GM12878 (cell line): Measurements from ENCODE around the gene FADS1. TPM values are rescaled to one million over a fixed set of nuclear protein-coding genes. Genes with fewer than 3 reads are reported as not detected.

ENCODE experiments used
- ATAC-seq: fragments of 200-7000 bp; cut with Tn5 transposase; 3 replicates; pipeline ENCODE4 v1.9.1; 2020; ENCODE audit warnings: mild to moderate bottlenecking, moderate library complexity
- BruUV-seq: library from RNA; stranded (reverse); fragments of 400-500 nt; replicated peaks from 2 replicates; lab custom pipeline; 2021; lab: Mats Ljungman, UMichigan
- CTCF ChIA-PET: fragments of 300-600 bp; sonication (Branson Sonifier 250); formaldehyde crosslinking; extraction: SDS; loops from one replicate; lab custom pipeline; 2021; ENCODE audit warnings: inconsistent platforms; lab: Yijun Ruan, JAX
- POLR2A ChIA-PET: fragments of 350-600 bp; formaldehyde crosslinking; extraction: SDS; loops from one replicate; lab custom pipeline; 2021; ENCODE audit warnings: inconsistent platforms; lab: Charles Lee
- RAD21 ChIA-PET: fragments of 300-600 bp; sonication (Branson Sonifier 250); formaldehyde crosslinking; loops from one replicate; lab custom pipeline; 2023; ENCODE audit warnings: antibody characterized with exemption; ENCODE audit not compliant: unreplicated experiment; lab: Charles Lee
- SMC1A ChIA-PET: fragments of 300-600 bp; sonication (Branson Sonifier 250); formaldehyde crosslinking; loops from one replicate; lab custom pipeline; 2023; ENCODE audit not compliant: unreplicated experiment, uncharacterized antibody; lab: Charles Lee
- DNase-seq: peaks from one replicate; pipeline ENCODE4 v3.0.0-alpha.2; 2011; ENCODE audit warnings: low read depth, low spot score
- FAIRE-seq: peaks from 3 replicates; lab custom pipeline; 2011; peaks lifted over from hg19 to GRCh38; lab: Jason Lieb, UNC
- H2AFZ ChIP-seq: 2 replicates; pipeline ENCODE4 v1.6.0; 2011; ENCODE audit warnings: low read depth, low read length, control low read depth; ENCODE audit not compliant: control insufficient read depth
- H3K27ac ChIP-seq: 2 replicates; pipeline ENCODE4 v1.5.1; 2011; ENCODE audit warnings: control low read depth; ENCODE audit not compliant: control insufficient read depth, insufficient read depth
- H3K27me3 ChIP-seq, 2 experiments: replicated peaks in 1 of 2; 2 replicates each; pipeline versions ENCODE4 v1.6.0 to v1.6.1; 2011; ENCODE audit warnings: low read length in 1 of 2; ENCODE audit not compliant: control insufficient read depth in 2 of 2, insufficient read depth in 2 of 2
- H3K36me3 ChIP-seq, 2 experiments: 2 replicates each; pipeline ENCODE4 v1.5.1; 2011; ENCODE audit warnings: low read length in 1 of 2; ENCODE audit not compliant: control insufficient read depth in 2 of 2, insufficient read depth in 2 of 2
- H3K4me1 ChIP-seq: 2 replicates; pipeline ENCODE4 v1.6.1; 2011; ENCODE audit warnings: mild to moderate bottlenecking, low read length, moderate library complexity, mixed read lengths; ENCODE audit not compliant: control insufficient read depth, insufficient read depth
- H3K4me2 ChIP-seq: 2 replicates; pipeline ENCODE4 v1.6.0; 2011; ENCODE audit warnings: control low read depth; ENCODE audit not compliant: control insufficient read depth, insufficient read depth
- H3K4me3 ChIP-seq: fragments of 200-600 bp; sonication (generic); 2 replicates; pipeline ENCODE4 v1.5.1; 2016
- H3K79me2 ChIP-seq: 2 replicates; pipeline ENCODE4 v1.6.0; 2011; ENCODE audit warnings: low read length; ENCODE audit not compliant: control insufficient read depth, insufficient read depth
- H3K9ac ChIP-seq: 2 replicates; pipeline ENCODE4 v1.8.0; 2011; ENCODE audit warnings: low read length, control low read depth, mixed read lengths; ENCODE audit not compliant: control insufficient read depth, insufficient read depth
- H3K9me3 ChIP-seq: replicated peaks from 3 replicates; pipeline ENCODE4 v1.5.1; 2011; ENCODE audit warnings: mild to moderate bottlenecking, low read length; ENCODE audit not compliant: control insufficient read depth, insufficient read depth
- H4K20me1 ChIP-seq: 2 replicates; pipeline ENCODE4 v1.6.0; 2011; ENCODE audit not compliant: control insufficient read depth, insufficient read depth
- FOXK2 ChIP-seq: fragments of 450-650 bp; IDR thresholded peaks from 2 replicates; pipeline ENCODE4 v1.6.1; 2017; ENCODE audit warnings: mild to moderate bottlenecking, moderate library complexity
- JUND ChIP-seq: IDR thresholded peaks from 2 replicates; pipeline ENCODE4 v1.6.1; 2012; ENCODE audit warnings: low read depth, mild to moderate bottlenecking, low read length, improper control_type of control experiment, moderate library complexity
- MEF2A ChIP-seq: IDR thresholded peaks from 2 replicates; pipeline ENCODE4 v1.6.1; 2011; ENCODE audit warnings: low read depth, mild to moderate bottlenecking, low read length, moderate library complexity; ENCODE audit not compliant: insufficient read depth
- NR2C1 ChIP-seq: fragments of 450-650 bp; IDR thresholded peaks from 2 replicates; pipeline ENCODE4 v1.6.1; 2017; ENCODE audit warnings: antibody characterized with exemption, mild to moderate bottlenecking, moderate library complexity
- STAT1 ChIP-seq: fragments of 450-650 bp; conservative IDR thresholded peaks from 2 replicates; pipeline ENCODE4 v1.6.1; 2014; ENCODE audit warnings: antibody characterized with exemption, mild to moderate bottlenecking
- TCF7 ChIP-seq: IDR thresholded peaks from 2 replicates; pipeline ENCODE4 v1.6.1; 2014; ENCODE audit warnings: antibody characterized with exemption, borderline replicate concordance
- ZBED1 ChIP-seq: IDR thresholded peaks from 2 replicates; pipeline ENCODE4 v1.6.1; 2016; ENCODE audit warnings: borderline replicate concordance
- ZNF217 ChIP-seq: fragments of 450-650 bp; IDR thresholded peaks from 2 replicates; pipeline ENCODE4 v1.6.1; 2017; ENCODE audit warnings: antibody characterized with exemption, mild to moderate bottlenecking
- WGBS: methylation state at CpG from one replicate; pipeline ENCODE4 v1.1.6; 2016; ENCODE audit warnings: low lambda C conversion rate; ENCODE audit not compliant: insufficient replicate concordance, insufficient coverage; ENCODE audit errors: missing lambda C conversion rate; 5-methylcytosine and 5-hydroxymethylcytosine counted together
- in situ Hi-C: fragments of 300-500 bp; cut with MboI; formaldehyde crosslinking; loops from 9 replicates; pipeline ENCODE4 v1.14.3; 2018; ENCODE audit warnings: mixed read lengths
- intact Hi-C: fragments of 100-400 bp; cut with micrococcal nuclease; formaldehyde crosslinking; loops from one replicate; pipeline ENCODE4 v1.14.2; 2022; ENCODE audit not compliant: unreplicated experiment
- polyA plus RNA-seq, 11 experiments: library from polyadenylated mRNA; depleted of rRNA in 4 of 11; unstranded in 6 of 11; stranded (reverse) in 5 of 11; fragments of >200 nt; fragmentation: Nextera tagmentation in 4 of 11; fragmentation: Illumina TruSeq in 1 of 11; extraction: Ambion mirVana in 4 of 11; extraction: Trizol in 1 of 11; gene quantifications; 1 replicate in 1 of 11; 2 replicates in 10 of 11; pipeline versions ENCODE4 v1.2.1 to v1.2.3, GENCODE V29; 2011 to 2016; ENCODE audit warnings: inconsistent platforms in 2 of 11, missing spikeins in 2 of 11, low read depth in 1 of 11
- total RNA-seq, 4 experiments: library from RNA; depleted of rRNA in 3 of 4; stranded (reverse); fragments of >200 nt in 3 of 4; fragmentation: Illumina TruSeq in 1 of 4; extraction: Trizol in 1 of 4; gene quantifications; 2 replicates each; pipeline versions ENCODE4 v1.2.1 to v1.2.3, GENCODE V29; 2013 to 2021
- TF ChIP-seq, protein P1 (sequence below): fragments of 450-650 bp; conservative IDR thresholded peaks from 2 replicates; pipeline ENCODE4 v1.6.1; 2017; ENCODE audit warnings: mild to moderate bottlenecking, moderate library complexity
- TF ChIP-seq, protein P2 (sequence below): fragments of 450-650 bp; formaldehyde crosslinking; IDR thresholded peaks from 2 replicates; pipeline ENCODE4 v1.4.0; 2022; ENCODE audit warnings: mild to moderate bottlenecking, moderate library complexity
- TF ChIP-seq, protein P3 (sequence below): fragments of 450-650 bp; IDR thresholded peaks from 2 replicates; pipeline ENCODE4 v1.6.1; 2018; ENCODE audit warnings: mild to moderate bottlenecking, low read depth, moderate library complexity; ENCODE audit not compliant: partially characterized antibody

The FADS1 gene
- total and polyA plus RNA-seq, 10 of the 15 experiments (the other 5 are each of a cell fraction or from before 2014, with no cell fraction given) = 8.8 to 73.9 (median 39.0) TPM

DNA sequence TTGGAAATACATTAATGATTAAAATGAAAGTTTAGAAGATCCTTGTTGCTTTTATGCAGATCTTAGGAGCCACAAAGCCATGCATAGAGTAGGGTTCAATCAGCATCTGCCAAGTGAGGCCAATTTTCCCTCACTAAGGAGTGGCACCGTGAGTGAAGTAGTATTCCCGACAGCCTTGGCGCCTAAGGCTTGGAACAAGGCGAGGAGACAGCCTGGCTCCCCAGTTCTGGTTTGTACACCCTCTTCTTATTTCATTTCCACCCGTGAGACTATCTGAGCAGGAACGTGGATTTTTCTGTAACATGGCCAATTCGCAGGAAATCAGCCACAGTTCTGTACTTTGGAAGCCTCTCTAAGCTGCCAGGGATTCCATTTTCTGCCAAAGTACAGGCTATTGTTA lies 33.9 kb upstream of the FADS1 start (continued):
- TF ChIP-seq STAT1 = no peak
- TF ChIP-seq, protein P1, sequence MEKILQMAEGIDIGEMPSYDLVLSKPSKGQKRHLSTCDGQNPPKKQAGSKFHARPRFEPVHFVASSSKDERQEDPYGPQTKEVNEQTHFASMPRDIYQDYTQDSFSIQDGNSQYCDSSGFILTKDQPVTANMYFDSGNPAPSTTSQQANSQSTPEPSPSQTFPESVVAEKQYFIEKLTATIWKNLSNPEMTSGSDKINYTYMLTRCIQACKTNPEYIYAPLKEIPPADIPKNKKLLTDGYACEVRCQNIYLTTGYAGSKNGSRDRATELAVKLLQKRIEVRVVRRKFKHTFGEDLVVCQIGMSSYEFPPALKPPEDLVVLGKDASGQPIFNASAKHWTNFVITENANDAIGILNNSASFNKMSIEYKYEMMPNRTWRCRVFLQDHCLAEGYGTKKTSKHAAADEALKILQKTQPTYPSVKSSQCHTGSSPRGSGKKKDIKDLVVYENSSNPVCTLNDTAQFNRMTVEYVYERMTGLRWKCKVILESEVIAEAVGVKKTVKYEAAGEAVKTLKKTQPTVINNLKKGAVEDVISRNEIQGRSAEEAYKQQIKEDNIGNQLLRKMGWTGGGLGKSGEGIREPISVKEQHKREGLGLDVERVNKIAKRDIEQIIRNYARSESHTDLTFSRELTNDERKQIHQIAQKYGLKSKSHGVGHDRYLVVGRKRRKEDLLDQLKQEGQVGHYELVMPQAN = no peak
- TF ChIP-seq FOXK2 = no peak
- no peak for TF ChIP-seq NR2C1
- no peak for TF ChIP-seq ZBED1

DNA sequence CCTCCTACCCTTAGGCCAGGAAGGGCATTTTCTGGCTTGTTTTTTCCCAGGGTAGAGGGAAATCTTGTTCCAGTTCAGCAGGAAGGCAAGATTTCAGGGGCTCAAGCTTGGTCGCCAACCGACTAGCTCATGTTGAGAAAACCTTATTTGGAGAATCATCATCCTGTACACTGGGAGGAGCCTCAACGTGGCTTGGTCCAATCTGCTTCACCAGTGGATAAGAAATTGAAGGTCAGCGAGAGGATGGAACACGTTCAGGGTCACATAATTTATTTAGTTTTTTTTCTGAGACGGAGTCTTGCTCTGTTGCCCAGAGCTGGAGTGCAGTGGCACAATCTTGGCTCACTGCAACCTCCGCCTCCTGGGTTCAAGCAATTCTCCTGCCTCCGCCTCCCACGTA lies 31.8 kb upstream of the FADS1 start:
- Histone ChIP-seq H3K4me2 (no peak overlapping the region), H3K9ac (no peak overlapping the region), H3K27me3 (no peaks in the 10 kb centered on the region), H3K4me1 (peaks cover 5% of the 10 kb centered on the region; the same call in 1 of the 2 replicates), H2AFZ (no peak overlapping the region), H3K27ac (no peak overlapping the region), H3K79me2 (no peaks in the 10 kb centered on the region), H3K36me3 (peaks cover 14 to 42% of the 10 kb centered on the region in 2 experiments), H3K9me3 (no peaks in the 10 kb centered on the region), H4K20me1 (no peaks in the 10 kb centered on the region), H3K4me3 (no peak overlapping the region)
- ChIA-PET SMC1A (interaction anchor here (1.2 to 1.6 kb wide), 2 partner anchors 13 to 51 kb away, joined by 3 to 8 read pairs; no protein-coding TSS in a partner anchor), CTCF (interaction anchor here (0.6 to 1.0 kb wide), 3 partner anchors 52 to 496 kb away, joined by 3 read pairs; no protein-coding TSS in a partner anchor), POLR2A (no interaction called here), RAD21 (no interaction called here)
- BruUV-seq = no TSS peak
- in situ Hi-C loops (no loop called here), intact Hi-C loops (no loop called here)
- DNase-seq = no peak
- 82% methylated on average over 9 of the region's 9 CpGs for WGBS
- FAIRE-seq = no peak
- TF ChIP-seq, protein P2, sequence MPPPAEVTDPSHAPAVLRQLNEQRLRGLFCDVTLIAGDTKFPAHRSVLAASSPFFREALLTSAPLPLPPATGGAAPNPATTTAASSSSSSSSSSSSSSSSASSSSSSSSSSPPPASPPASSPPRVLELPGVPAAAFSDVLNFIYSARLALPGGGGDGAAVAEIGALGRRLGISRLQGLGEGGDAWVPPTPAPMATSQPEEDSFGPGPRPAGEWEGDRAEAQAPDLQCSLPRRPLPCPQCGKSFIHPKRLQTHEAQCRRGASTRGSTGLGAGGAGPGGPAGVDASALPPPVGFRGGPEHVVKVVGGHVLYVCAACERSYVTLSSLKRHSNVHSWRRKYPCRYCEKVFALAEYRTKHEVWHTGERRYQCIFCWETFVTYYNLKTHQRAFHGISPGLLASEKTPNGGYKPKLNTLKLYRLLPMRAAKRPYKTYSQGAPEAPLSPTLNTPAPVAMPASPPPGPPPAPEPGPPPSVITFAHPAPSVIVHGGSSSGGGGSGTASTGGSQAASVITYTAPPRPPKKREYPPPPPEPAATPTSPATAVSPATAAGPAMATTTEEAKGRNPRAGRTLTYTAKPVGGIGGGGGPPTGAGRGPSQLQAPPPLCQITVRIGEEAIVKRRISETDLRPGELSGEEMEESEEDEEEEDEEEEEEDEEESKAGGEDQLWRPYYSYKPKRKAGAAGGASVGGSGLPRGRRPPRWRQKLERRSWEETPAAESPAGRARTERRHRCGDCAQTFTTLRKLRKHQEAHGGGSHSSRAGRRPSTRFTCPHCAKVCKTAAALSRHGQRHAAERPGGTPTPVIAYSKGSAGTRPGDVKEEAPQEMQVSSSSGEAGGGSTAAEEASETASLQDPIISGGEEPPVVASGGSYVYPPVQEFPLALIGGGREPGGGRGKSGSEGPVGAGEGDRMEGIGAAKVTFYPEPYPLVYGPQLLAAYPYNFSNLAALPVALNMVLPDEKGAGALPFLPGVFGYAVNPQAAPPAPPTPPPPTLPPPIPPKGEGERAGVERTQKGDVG = no peak
- TF ChIP-seq JUND (no peak), ZNF217 (no peak), TCF7 (no peak), MEF2A (no peak)
- TF ChIP-seq, protein P3, sequence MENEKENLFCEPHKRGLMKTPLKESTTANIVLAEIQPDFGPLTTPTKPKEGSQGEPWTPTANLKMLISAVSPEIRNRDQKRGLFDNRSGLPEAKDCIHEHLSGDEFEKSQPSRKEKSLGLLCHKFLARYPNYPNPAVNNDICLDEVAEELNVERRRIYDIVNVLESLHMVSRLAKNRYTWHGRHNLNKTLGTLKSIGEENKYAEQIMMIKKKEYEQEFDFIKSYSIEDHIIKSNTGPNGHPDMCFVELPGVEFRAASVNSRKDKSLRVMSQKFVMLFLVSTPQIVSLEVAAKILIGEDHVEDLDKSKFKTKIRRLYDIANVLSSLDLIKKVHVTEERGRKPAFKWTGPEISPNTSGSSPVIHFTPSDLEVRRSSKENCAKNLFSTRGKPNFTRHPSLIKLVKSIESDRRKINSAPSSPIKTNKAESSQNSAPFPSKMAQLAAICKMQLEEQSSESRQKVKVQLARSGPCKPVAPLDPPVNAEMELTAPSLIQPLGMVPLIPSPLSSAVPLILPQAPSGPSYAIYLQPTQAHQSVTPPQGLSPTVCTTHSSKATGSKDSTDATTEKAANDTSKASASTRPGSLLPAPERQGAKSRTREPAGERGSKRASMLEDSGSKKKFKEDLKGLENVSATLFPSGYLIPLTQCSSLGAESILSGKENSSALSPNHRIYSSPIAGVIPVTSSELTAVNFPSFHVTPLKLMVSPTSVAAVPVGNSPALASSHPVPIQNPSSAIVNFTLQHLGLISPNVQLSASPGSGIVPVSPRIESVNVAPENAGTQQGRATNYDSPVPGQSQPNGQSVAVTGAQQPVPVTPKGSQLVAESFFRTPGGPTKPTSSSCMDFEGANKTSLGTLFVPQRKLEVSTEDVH = no peak
- no peak for ATAC-seq
